ENCODE measurements around the gene VEZF1. TPM values are rescaled to one million over a fixed set of nuclear protein-coding genes. Genes with fewer than 3 reads are reported as not detected.

Gene VEZF1
- total RNA-seq, 4 donors from 2014 or later = 44.0 to 65.1 (median 50.1) TPM

- Histone ChIP-seq H3K27ac (no peak overlapping the region), H3K4me3 (no peak overlapping the region), H3K36me3 (peaks cover 0 to 8% (median 3%) of the 10 kb centered on the region in 4 donors), H3K9me3 (no peaks in the 10 kb centered on the region), H3K27me3 (no peaks in the 10 kb centered on the region), H3K4me1 (no peaks in the 10 kb centered on the region)
- in situ Hi-C loops (cut with MboI; ENCODE audit: low pct_ligation_motif_present in 1 of 4, low pct_unique_long_range_greater_than_20kb in 1 of 4, low sequenced_read_pairs in 3 of 4) (no loop called here), intact Hi-C loops (cut with DNase I; ENCODE audit: low total_unique reads) (no loop called here)
- no peak for DNase-seq
- WGBS, 2 donors (ENCODE audit: low coverage in 1 of 2) = 68 to 71% methylated on average over 1 of the region's 1 CpG
- TF ChIP-seq EP300 (IDR thresholded peaks at IDR 0.05; ENCODE audit: low read depth) = no peak
- TF ChIP-seq, protein P1, sequence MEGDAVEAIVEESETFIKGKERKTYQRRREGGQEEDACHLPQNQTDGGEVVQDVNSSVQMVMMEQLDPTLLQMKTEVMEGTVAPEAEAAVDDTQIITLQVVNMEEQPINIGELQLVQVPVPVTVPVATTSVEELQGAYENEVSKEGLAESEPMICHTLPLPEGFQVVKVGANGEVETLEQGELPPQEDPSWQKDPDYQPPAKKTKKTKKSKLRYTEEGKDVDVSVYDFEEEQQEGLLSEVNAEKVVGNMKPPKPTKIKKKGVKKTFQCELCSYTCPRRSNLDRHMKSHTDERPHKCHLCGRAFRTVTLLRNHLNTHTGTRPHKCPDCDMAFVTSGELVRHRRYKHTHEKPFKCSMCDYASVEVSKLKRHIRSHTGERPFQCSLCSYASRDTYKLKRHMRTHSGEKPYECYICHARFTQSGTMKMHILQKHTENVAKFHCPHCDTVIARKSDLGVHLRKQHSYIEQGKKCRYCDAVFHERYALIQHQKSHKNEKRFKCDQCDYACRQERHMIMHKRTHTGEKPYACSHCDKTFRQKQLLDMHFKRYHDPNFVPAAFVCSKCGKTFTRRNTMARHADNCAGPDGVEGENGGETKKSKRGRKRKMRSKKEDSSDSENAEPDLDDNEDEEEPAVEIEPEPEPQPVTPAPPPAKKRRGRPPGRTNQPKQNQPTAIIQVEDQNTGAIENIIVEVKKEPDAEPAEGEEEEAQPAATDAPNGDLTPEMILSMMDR (IDR thresholded peaks at IDR 0.05) = no peak
- TF ChIP-seq POLR2AphosphoS5 (IDR thresholded peaks at IDR 0.05) = no peak
- TF ChIP-seq POLR2A (IDR thresholded peaks at IDR 0.05) = no peak
Measured at GRCh38 chr17:57968456-57968855, 19.6 kb downstream of the VEZF1 start.

- in situ Hi-C loops (cut with MboI; ENCODE audit: low pct_ligation_motif_present in 1 of 4, low pct_unique_long_range_greater_than_20kb in 1 of 4, low sequenced_read_pairs in 3 of 4) = no loop called here
- DNase-seq = no peak
- WGBS, 2 donors (ENCODE audit: low coverage in 1 of 2) = 76 to 100% methylated on average over 2 to 5 of the region's 5 CpGs
- Histone ChIP-seq H3K27me3 (no peaks in the 10 kb centered on the region), H3K9me3 (no peaks in the 10 kb centered on the region), H3K36me3 (no peaks in the 10 kb centered on the region), H3K4me3 (no peak overlapping the region), H3K27ac (peak overlapping the region in 1 of 4 donors; percentile 9), H3K4me1 (no peaks in the 10 kb centered on the region)
- intact Hi-C loops (cut with DNase I; ENCODE audit: low total_unique reads) = no loop called here
- TF ChIP-seq, protein P1 (IDR thresholded peaks at IDR 0.05) = no peak
- TF ChIP-seq EP300 (IDR thresholded peaks at IDR 0.05; ENCODE audit: low read depth) = no peak
- TF ChIP-seq POLR2A (IDR thresholded peaks at IDR 0.05) = no peak
- no peak for TF ChIP-seq POLR2AphosphoS5 (IDR thresholded peaks at IDR 0.05)
Measured at GRCh38 chr17:57966875-57967274, 21.2 kb downstream of the VEZF1 start.

GRCh38 chr17:57966246-57966645 lies 21.8 kb downstream of the VEZF1 start:
- TF ChIP-seq POLR2AphosphoS5 (IDR thresholded peaks at IDR 0.05) = no peak
- TF ChIP-seq, protein P1 (IDR thresholded peaks at IDR 0.05) = no peak
- no peak for TF ChIP-seq POLR2A (IDR thresholded peaks at IDR 0.05)
- no peak for TF ChIP-seq EP300 (IDR thresholded peaks at IDR 0.05; ENCODE audit: low read depth)
- H3K4me3 ChIP-seq = no peak overlapping the region
- no peaks in the 10 kb centered on the region for H3K4me1 ChIP-seq
- 60 to 97% methylated on average over 1 to 5 of the region's 5 CpGs for WGBS, 2 donors (ENCODE audit: low coverage in 1 of 2)
- H3K36me3 ChIP-seq = no peaks in the 10 kb centered on the region
- no peak for DNase-seq
- H3K27me3 ChIP-seq = no peaks in the 10 kb centered on the region
- intact Hi-C loops (cut with DNase I; ENCODE audit: low total_unique reads) = no loop called here
- H3K9me3 ChIP-seq = no peaks in the 10 kb centered on the region
- H3K27ac ChIP-seq = no peak overlapping the region
- in situ Hi-C loops (cut with MboI; ENCODE audit: low pct_ligation_motif_present in 1 of 4, low pct_unique_long_range_greater_than_20kb in 1 of 4, low sequenced_read_pairs in 3 of 4) = no loop called here

GRCh38 chr17:57965521-57966160 lies 22.4 kb downstream of the VEZF1 start:
- no peak for DNase-seq
- in situ Hi-C loops (cut with MboI; ENCODE audit: low pct_ligation_motif_present in 1 of 4, low pct_unique_long_range_greater_than_20kb in 1 of 4, low sequenced_read_pairs in 3 of 4) (no loop called here), intact Hi-C loops (cut with DNase I; ENCODE audit: low total_unique reads) (no loop called here)
- H3K9me3 ChIP-seq = no peaks in the 10 kb centered on the region
- TF ChIP-seq, protein P1 (IDR thresholded peaks at IDR 0.05) = no peak
- TF ChIP-seq POLR2AphosphoS5 (IDR thresholded peaks at IDR 0.05) (no peak), EP300 (IDR thresholded peaks at IDR 0.05; ENCODE audit: low read depth) (no peak), POLR2A (IDR thresholded peaks at IDR 0.05) (no peak)
- WGBS, 2 donors (ENCODE audit: low coverage in 1 of 2) = 89 to 90% methylated on average over 4 to 26 of the region's 26 CpGs
- H3K36me3 ChIP-seq = no peaks in the 10 kb centered on the region
- H3K27ac ChIP-seq = no peak overlapping the region
- no peaks in the 10 kb centered on the region for H3K4me1 ChIP-seq
- no peak overlapping the region for H3K4me3 ChIP-seq
- H3K27me3 ChIP-seq = no peaks in the 10 kb centered on the region

Data from transverse colon (tissue), 4 donors.